Activated T-helper 2 cell treated with anti-CD3 and anti-CD28 coated beads, Interferon-gamma antibody, Interleukin-2, Interleukin-4, amounts not matched to agents 10 μg/mL and 5 μg/mL and 100 μg/mL, durations not matched to agents 14 hours and 24 hours and 36 hours (primary cell): ENCODE results near the gene ARHGDIB. TPM values are rescaled to one million over a fixed set of nuclear protein-coding genes. Genes with fewer than 3 reads are reported as not detected.

Experiments used
- DNase-seq: peaks from one replicate; pipeline ENCODE4 v3.0.0; 2021; ENCODE audit warnings: low spot score
- H3K27ac Mint-ChIP-seq: one replicate; pipeline ENCODE4 v1.8.0; 2021; ENCODE audit warnings: mixed read lengths
- H3K27me3 Mint-ChIP-seq: one replicate; pipeline ENCODE4 v1.8.0; 2021; ENCODE audit warnings: low read depth, mixed read lengths
- H3K36me3 Mint-ChIP-seq: one replicate; pipeline ENCODE4 v1.8.0; 2021; ENCODE audit warnings: low read depth, mixed read lengths
- H3K4me1 Mint-ChIP-seq: one replicate; pipeline ENCODE4 v1.8.0; 2021; ENCODE audit warnings: low read depth, mixed read lengths
- H3K4me3 Mint-ChIP-seq: one replicate; pipeline ENCODE4 v1.8.0; 2021; ENCODE audit warnings: low read depth, mild to moderate bottlenecking, moderate library complexity, mixed read lengths
- H3K9me3 Mint-ChIP-seq: one replicate; pipeline ENCODE4 v1.8.0; 2021; ENCODE audit warnings: mixed read lengths
- intact Hi-C: fragments of 100-400 bp; cut with micrococcal nuclease; formaldehyde crosslinking; loops from one replicate; pipeline ENCODE4 v1.15.1; 2023
- total RNA-seq: library from RNA; stranded (reverse); gene quantifications from 2 replicates; pipeline ENCODE4 v1.2.3, GENCODE V29; 2022

Gene ARHGDIB
- total RNA-seq, 1 donor from 2014 or later: 561 TPM

GRCh38 chr12:14994610-14995009, 33.2 kb upstream of the ARHGDIB start:
- Mint-ChIP-seq H3K27ac (no peak overlapping the region), H3K27me3 (peaks cover 19% of the 10 kb centered on the region), H3K4me1 (peaks cover 27% of the 10 kb centered on the region), H3K9me3 (peaks cover 15% of the 10 kb centered on the region), H3K36me3 (no peaks in the 10 kb centered on the region), H3K4me3 (no peak overlapping the region)
- intact Hi-C loops: loop anchor here (1.0 to 2.0 kb wide), 2 partner anchors 33 to 58 kb away; partner anchors contain the start of gene ARHGDIB
- no peak for DNase-seq

- peaks cover 30% of the 10 kb centered on the region for H3K4me1 Mint-ChIP-seq
- H3K4me3 Mint-ChIP-seq: no peak overlapping the region
- no peak for DNase-seq
- H3K36me3 Mint-ChIP-seq: no peaks in the 10 kb centered on the region
- H3K27me3 Mint-ChIP-seq: peaks cover 12% of the 10 kb centered on the region
- H3K27ac Mint-ChIP-seq: no peak overlapping the region
- intact Hi-C loops: loop anchor here (2.0 kb wide), 1 partner anchor 57 kb away; no protein-coding TSS in a partner anchor
- H3K9me3 Mint-ChIP-seq: peaks cover 15% of the 10 kb centered on the region
These were observed 32.3 kb upstream of the ARHGDIB start for GRCh38 chr12:14993537-14994266.

- Mint-ChIP-seq H3K9me3 (peaks cover 15% of the 10 kb centered on the region), H3K27ac (no peak overlapping the region), H3K36me3 (no peaks in the 10 kb centered on the region), H3K4me3 (no peak overlapping the region), H3K4me1 (peaks cover 30% of the 10 kb centered on the region), H3K27me3 (peaks cover 7% of the 10 kb centered on the region)
- intact Hi-C loops: no loop called here
- no peak for DNase-seq
These were observed 31.7 kb upstream of the ARHGDIB start for GRCh38 chr12:14993117-14993516.

- Mint-ChIP-seq H3K27me3 (peaks cover 5% of the 10 kb centered on the region), H3K9me3 (peaks cover 15% of the 10 kb centered on the region), H3K4me1 (peaks cover 30% of the 10 kb centered on the region), H3K4me3 (no peak overlapping the region), H3K27ac (no peak overlapping the region), H3K36me3 (no peaks in the 10 kb centered on the region)
- intact Hi-C loops: no loop called here
- DNase-seq: no peak
These were observed 31.3 kb upstream of the ARHGDIB start for GRCh38 chr12:14992673-14993072.

- Mint-ChIP-seq H3K4me1 (peaks cover 32% of the 10 kb centered on the region), H3K27ac (no peak overlapping the region), H3K4me3 (no peak overlapping the region), H3K36me3 (no peaks in the 10 kb centered on the region), H3K9me3 (peaks cover 15% of the 10 kb centered on the region), H3K27me3 (peaks cover 3% of the 10 kb centered on the region)
- DNase-seq: no peak
- intact Hi-C loops: no loop called here
These were observed 29.7 kb upstream of the ARHGDIB start for GRCh38 chr12:14991069-14991468.

GRCh38 chr12:14989790-14990189, 28.4 kb upstream of the ARHGDIB start:
- H3K27ac Mint-ChIP-seq: no peak overlapping the region

GRCh38 chr12:14988035-14988434, 26.6 kb upstream of the ARHGDIB start:
- no peak for DNase-seq
- no peaks in the 10 kb centered on the region for H3K36me3 Mint-ChIP-seq
- no peak overlapping the region for H3K27ac Mint-ChIP-seq
- intact Hi-C loops: no loop called here
- H3K4me1 Mint-ChIP-seq: peaks cover 19% of the 10 kb centered on the region
- H3K9me3 Mint-ChIP-seq: peaks cover 15% of the 10 kb centered on the region
- H3K4me3 Mint-ChIP-seq: no peak overlapping the region
- peaks cover 3% of the 10 kb centered on the region for H3K27me3 Mint-ChIP-seq

More at GRCh38 chr12:14989790-14990189, 28.4 kb upstream of the ARHGDIB start:
- DNase-seq: no peak
- Mint-ChIP-seq H3K4me1 (peaks cover 24% of the 10 kb centered on the region), H3K4me3 (no peak overlapping the region), H3K27me3 (peaks cover 3% of the 10 kb centered on the region), H3K36me3 (no peaks in the 10 kb centered on the region), H3K9me3 (peaks cover 15% of the 10 kb centered on the region)
- intact Hi-C loops: no loop called here

GRCh38 chr12:14986449-14986848, 25.0 kb upstream of the ARHGDIB start:
- Mint-ChIP-seq H3K36me3 (no peaks in the 10 kb centered on the region), H3K9me3 (peaks cover 15% of the 10 kb centered on the region), H3K27me3 (peaks cover 3% of the 10 kb centered on the region), H3K27ac (no peak overlapping the region), H3K4me1 (peaks cover 29% of the 10 kb centered on the region), H3K4me3 (no peak overlapping the region)
- intact Hi-C loops: no loop called here
- no peak for DNase-seq

- no peak for DNase-seq
- intact Hi-C loops: loop anchor here (5.0 kb wide), 1 partner anchor 38 kb away; no protein-coding TSS in a partner anchor
- Mint-ChIP-seq H3K27ac (no peak overlapping the region), H3K4me3 (no peak overlapping the region), H3K9me3 (peaks cover 3% of the 10 kb centered on the region), H3K36me3 (no peaks in the 10 kb centered on the region), H3K27me3 (peaks cover 3% of the 10 kb centered on the region), H3K4me1 (peaks cover 42% of the 10 kb centered on the region)
These were observed 23.4 kb upstream of the ARHGDIB start for GRCh38 chr12:14984766-14985285.

- Mint-ChIP-seq H3K4me3 (no peak overlapping the region), H3K4me1 (peaks cover 45% of the 10 kb centered on the region), H3K27ac (no peak overlapping the region), H3K9me3 (no peaks in the 10 kb centered on the region), H3K36me3 (no peaks in the 10 kb centered on the region), H3K27me3 (peaks cover 3% of the 10 kb centered on the region)
- DNase-seq: no peak
- intact Hi-C loops: loop anchor here (5.0 kb wide), 1 partner anchor 37 kb away; no protein-coding TSS in a partner anchor
These were observed 22.6 kb upstream of the ARHGDIB start for GRCh38 chr12:14984036-14984435.

- Mint-ChIP-seq H3K27me3 (peaks cover 1% of the 10 kb centered on the region), H3K4me1 (peaks cover 53% of the 10 kb centered on the region), H3K4me3 (no peak overlapping the region), H3K9me3 (no peaks in the 10 kb centered on the region), H3K36me3 (no peaks in the 10 kb centered on the region), H3K27ac (peak overlapping the region; percentile 38)
- intact Hi-C loops: loop anchor here (5.0 kb wide), 1 partner anchor 36 kb away; no protein-coding TSS in a partner anchor
- DNase-seq: no peak
These were observed 21.6 kb upstream of the ARHGDIB start for GRCh38 chr12:14982991-14983390.

GRCh38 chr12:14982562-14982961, 21.2 kb upstream of the ARHGDIB start:
- H3K27me3 Mint-ChIP-seq: peaks cover 1% of the 10 kb centered on the region
- peaks cover 53% of the 10 kb centered on the region for H3K4me1 Mint-ChIP-seq
- H3K9me3 Mint-ChIP-seq: no peaks in the 10 kb centered on the region
- H3K36me3 Mint-ChIP-seq: no peaks in the 10 kb centered on the region
- H3K27ac Mint-ChIP-seq: no peak overlapping the region
- no peak overlapping the region for H3K4me3 Mint-ChIP-seq
- intact Hi-C loops: loop anchor here (5.0 kb wide), 1 partner anchor 35 kb away; no protein-coding TSS in a partner anchor
- no peak for DNase-seq

GRCh38 chr12:14981049-14981448, 19.6 kb upstream of the ARHGDIB start:
- intact Hi-C loops: loop anchor here (5.0 kb wide), 1 partner anchor 34 kb away; no protein-coding TSS in a partner anchor
- Mint-ChIP-seq H3K27me3 (no peaks in the 10 kb centered on the region), H3K4me3 (no peak overlapping the region), H3K9me3 (no peaks in the 10 kb centered on the region), H3K27ac (no peak overlapping the region), H3K36me3 (no peaks in the 10 kb centered on the region), H3K4me1 (peaks cover 50% of the 10 kb centered on the region)
- no peak for DNase-seq
